Neural progenitor cell (in vitro differentiated cells): ENCODE measurements around the gene FOSB. TPM values are rescaled to one million over a fixed set of nuclear protein-coding genes. Genes with fewer than 3 reads are reported as not detected.

Source experiments
- DNase-seq: peaks from one replicate; pipeline ENCODE4 v3.0.0-alpha.2; 2016; ENCODE audit warnings: low spot score
- H2AFZ ChIP-seq: fragments of 200-600 bp; sonication (generic); replicated peaks from 2 replicates; pipeline ENCODE4 v1.6.1; 2016; ENCODE audit warnings: antibody characterized with exemption
- H3F3A ChIP-seq: fragments of 200-600 bp; sonication (generic); 2 replicates; pipeline ENCODE4 v1.6.1; 2016; ENCODE audit warnings: antibody characterized with exemption, low read depth
- H3K27ac ChIP-seq: fragments of 200-600 bp; sonication (generic); 2 replicates; pipeline ENCODE4 v1.5.1; 2016; ENCODE audit warnings: mild to moderate bottlenecking
- H3K27me3 ChIP-seq: fragments of 200-600 bp; sonication (generic); 2 replicates; pipeline ENCODE4 v1.6.1; 2016; ENCODE audit warnings: mild to moderate bottlenecking, moderate library complexity
- H3K36me3 ChIP-seq: fragments of 200-600 bp; sonication (generic); 2 replicates; pipeline ENCODE4 v1.5.1; 2016
- H3K4me1 ChIP-seq: fragments of 200-600 bp; sonication (generic); 2 replicates; pipeline ENCODE4 v1.6.1; 2016; ENCODE audit warnings: mixed run types
- H3K4me2 ChIP-seq: fragments of 200-600 bp; sonication (generic); 2 replicates; pipeline ENCODE4 v1.6.1; 2016
- H3K4me3 ChIP-seq: fragments of 200-600 bp; sonication (generic); 2 replicates; pipeline ENCODE4 v1.5.1; 2016
- H3K79me2 ChIP-seq: fragments of 200-600 bp; sonication (generic); 2 replicates; pipeline ENCODE4 v1.6.1; 2016; ENCODE audit warnings: low read depth
- H3K9ac ChIP-seq: fragments of 200-600 bp; sonication (generic); 2 replicates; pipeline ENCODE4 v1.6.1; 2016
- H3K9me3 ChIP-seq: fragments of 200-600 bp; sonication (generic); 2 replicates; pipeline ENCODE4 v1.5.1; 2016; ENCODE audit warnings: low read depth
- H4K20me1 ChIP-seq: fragments of 200-600 bp; sonication (generic); 2 replicates; pipeline ENCODE4 v1.6.1; 2016; ENCODE audit warnings: low read depth
- H3K27ac Mint-ChIP-seq: 3 replicates; pipeline ENCODE4 v1.8.0; 2021; ENCODE audit warnings: mixed read lengths
- H3K27me3 Mint-ChIP-seq: 2 replicates; pipeline ENCODE4 v1.8.0; 2022; ENCODE audit warnings: low read depth, mild to moderate bottlenecking, inconsistent platforms, moderate library complexity, mixed read lengths; ENCODE audit not compliant: insufficient read depth
- H3K36me3 Mint-ChIP-seq: 3 replicates; pipeline ENCODE4 v1.8.0; 2021; ENCODE audit warnings: mixed read lengths
- H3K4me1 Mint-ChIP-seq: 3 replicates; pipeline ENCODE4 v1.8.0; 2021; ENCODE audit warnings: mixed read lengths
- H3K4me3 Mint-ChIP-seq: 3 replicates; pipeline ENCODE4 v1.8.0; 2021; ENCODE audit warnings: mild to moderate bottlenecking, moderate library complexity, mixed read lengths
- H3K9me3 Mint-ChIP-seq: 3 replicates; pipeline ENCODE4 v1.8.0; 2020; ENCODE audit warnings: mixed read lengths
- EZH2 ChIP-seq: fragments of 200-600 bp; sonication (generic); IDR thresholded peaks from 2 replicates; pipeline ENCODE4 v1.6.1; 2017; ENCODE audit warnings: antibody characterized with exemption, mild to moderate bottlenecking, moderate library complexity
- EZH2phosphoT487 ChIP-seq: fragments of 200-600 bp; sonication (generic); IDR thresholded peaks from 2 replicates; pipeline ENCODE4 v1.6.1; 2017; ENCODE audit warnings: antibody characterized with exemption
- total RNA-seq: library from RNA; depleted of rRNA; stranded (reverse); fragments of >200 nt; gene quantifications from 2 replicates; pipeline ENCODE4 v1.2.3, GENCODE V29; 2015; ENCODE audit warnings: low replicate concordance
- TF ChIP-seq, protein P1 (sequence below): fragments of 200-600 bp; sonication (generic); IDR thresholded peaks from 2 replicates; pipeline ENCODE4 v1.5.1; 2017; ENCODE audit warnings: antibody characterized with exemption, mild to moderate bottlenecking

FOSB gene
- total RNA-seq, 1 donor from 2014 or later: 2.3 TPM

DNA sequence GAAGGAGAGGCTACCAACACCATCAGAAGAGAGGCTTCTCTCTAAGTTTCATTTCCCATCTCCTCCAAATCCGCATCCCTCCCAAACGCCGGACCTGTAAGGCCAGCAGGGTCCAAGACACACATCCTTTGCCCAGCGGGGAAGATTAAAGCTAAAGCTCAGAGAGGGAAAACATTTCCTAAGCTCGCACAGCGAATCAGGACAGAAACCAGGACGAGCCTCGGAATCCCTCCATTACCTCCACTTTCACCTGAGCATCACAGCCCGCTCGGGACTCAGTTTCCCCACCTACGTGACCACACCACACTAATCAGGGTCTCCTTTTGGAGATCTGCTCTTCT, 711 bp upstream of the FOSB start:
- Mint-ChIP-seq H3K36me3 (no peaks in the 10 kb centered on the region), H3K9me3 (no peaks in the 10 kb centered on the region), H3K4me3 (peak overlapping the region; percentile 92), H3K4me1 (peaks cover 32% of the 10 kb centered on the region), H3K27me3 (peaks cover 20% of the 10 kb centered on the region), H3K27ac (peak overlapping the region; percentile 94)
- Histone ChIP-seq H3K36me3 (no peaks in the 10 kb centered on the region), H3F3A (peaks cover 21% of the 10 kb centered on the region), H2AFZ (peak overlapping the region; percentile 98), H3K4me3 (peak overlapping the region; percentile 70), H3K9me3 (no peaks in the 10 kb centered on the region), H3K27ac (no peak overlapping the region), H3K27me3 (peaks cover 28% of the 10 kb centered on the region), H3K4me2 (peak overlapping the region; percentile 97), H3K4me1 (peaks cover 3% of the 10 kb centered on the region), H4K20me1 (peaks cover 8% of the 10 kb centered on the region), H3K9ac (no peak overlapping the region), H3K79me2 (no peaks in the 10 kb centered on the region)
- TF ChIP-seq, protein P1, sequence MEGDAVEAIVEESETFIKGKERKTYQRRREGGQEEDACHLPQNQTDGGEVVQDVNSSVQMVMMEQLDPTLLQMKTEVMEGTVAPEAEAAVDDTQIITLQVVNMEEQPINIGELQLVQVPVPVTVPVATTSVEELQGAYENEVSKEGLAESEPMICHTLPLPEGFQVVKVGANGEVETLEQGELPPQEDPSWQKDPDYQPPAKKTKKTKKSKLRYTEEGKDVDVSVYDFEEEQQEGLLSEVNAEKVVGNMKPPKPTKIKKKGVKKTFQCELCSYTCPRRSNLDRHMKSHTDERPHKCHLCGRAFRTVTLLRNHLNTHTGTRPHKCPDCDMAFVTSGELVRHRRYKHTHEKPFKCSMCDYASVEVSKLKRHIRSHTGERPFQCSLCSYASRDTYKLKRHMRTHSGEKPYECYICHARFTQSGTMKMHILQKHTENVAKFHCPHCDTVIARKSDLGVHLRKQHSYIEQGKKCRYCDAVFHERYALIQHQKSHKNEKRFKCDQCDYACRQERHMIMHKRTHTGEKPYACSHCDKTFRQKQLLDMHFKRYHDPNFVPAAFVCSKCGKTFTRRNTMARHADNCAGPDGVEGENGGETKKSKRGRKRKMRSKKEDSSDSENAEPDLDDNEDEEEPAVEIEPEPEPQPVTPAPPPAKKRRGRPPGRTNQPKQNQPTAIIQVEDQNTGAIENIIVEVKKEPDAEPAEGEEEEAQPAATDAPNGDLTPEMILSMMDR: no peak
- TF ChIP-seq EZH2: no peak
- TF ChIP-seq EZH2phosphoT487: no peak
- DNase-seq: peak; percentile 53

DNA sequence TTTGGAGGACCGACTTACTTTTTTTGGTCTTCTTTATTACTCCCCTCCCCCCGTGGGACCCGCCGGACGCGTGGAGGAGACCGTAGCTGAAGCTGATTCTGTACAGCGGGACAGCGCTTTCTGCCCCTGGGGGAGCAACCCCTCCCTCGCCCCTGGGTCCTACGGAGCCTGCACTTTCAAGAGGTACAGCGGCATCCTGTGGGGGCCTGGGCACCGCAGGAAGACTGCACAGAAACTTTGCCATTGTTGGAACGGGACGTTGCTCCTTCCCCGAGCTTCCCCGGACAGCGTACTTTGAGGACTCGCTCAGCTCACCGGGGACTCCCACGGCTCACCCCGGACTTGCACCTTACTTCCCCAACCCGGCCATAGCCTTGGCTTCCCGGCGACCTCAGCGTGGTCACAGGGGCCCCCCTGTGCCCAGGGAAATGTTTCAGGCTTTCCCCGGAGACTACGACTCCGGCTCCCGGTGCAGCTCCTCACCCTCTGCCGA, 409 bp downstream of the FOSB start:
- Histone ChIP-seq H3K4me3 (peak overlapping the region; percentile 70), H3K27me3 (peaks cover 40% of the 10 kb centered on the region), H3K79me2 (no peaks in the 10 kb centered on the region), H3K4me2 (peak overlapping the region; percentile 97), H3K4me1 (peaks cover 11% of the 10 kb centered on the region), H2AFZ (peak overlapping the region; percentile 42), H3K9me3 (no peaks in the 10 kb centered on the region), H3F3A (peaks cover 21% of the 10 kb centered on the region), H4K20me1 (peaks cover 8% of the 10 kb centered on the region), H3K9ac (peak overlapping the region; percentile 10), H3K27ac (no peak overlapping the region), H3K36me3 (no peaks in the 10 kb centered on the region)
- Mint-ChIP-seq H3K36me3 (no peaks in the 10 kb centered on the region), H3K9me3 (no peaks in the 10 kb centered on the region), H3K27ac (peak overlapping the region; percentile 97), H3K4me1 (peaks cover 39% of the 10 kb centered on the region), H3K4me3 (peak overlapping the region; percentile 92), H3K27me3 (peaks cover 30% of the 10 kb centered on the region)
- TF ChIP-seq EZH2phosphoT487 (no peak), EZH2 (no peak)
- TF ChIP-seq, protein P1: no peak
- DNase-seq: peak; percentile 68

DNA sequence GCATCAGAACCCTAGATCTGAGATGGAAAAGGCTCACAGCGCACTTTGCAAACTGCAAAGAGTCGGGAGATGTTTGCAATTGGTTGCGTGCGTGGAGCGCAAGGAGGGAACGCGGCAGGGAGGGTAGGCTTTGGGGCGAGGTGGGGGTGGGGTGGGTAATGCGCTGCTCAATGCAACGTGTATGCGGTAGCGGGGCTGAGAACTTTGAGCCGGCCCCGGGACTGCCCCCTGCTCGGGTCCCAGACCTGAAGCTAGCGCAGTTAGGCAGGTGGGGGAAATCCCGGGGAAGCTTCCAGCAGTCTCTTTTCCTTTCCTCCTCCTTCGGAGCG, 971 bp downstream of the FOSB start:
- Mint-ChIP-seq H3K27ac (peak overlapping the region; percentile 97), H3K4me3 (peak overlapping the region; percentile 92), H3K9me3 (no peaks in the 10 kb centered on the region), H3K36me3 (no peaks in the 10 kb centered on the region), H3K27me3 (peaks cover 33% of the 10 kb centered on the region), H3K4me1 (peaks cover 42% of the 10 kb centered on the region)
- Histone ChIP-seq H4K20me1 (peaks cover 8% of the 10 kb centered on the region), H3K9me3 (no peaks in the 10 kb centered on the region), H3K4me2 (peak overlapping the region; percentile 97), H3K36me3 (no peaks in the 10 kb centered on the region), H3K27ac (no peak overlapping the region), H3K9ac (peak overlapping the region; percentile 10), H3K4me1 (peaks cover 11% of the 10 kb centered on the region), H3K79me2 (no peaks in the 10 kb centered on the region), H3K4me3 (peak overlapping the region; percentile 70), H2AFZ (peak overlapping the region; percentile 42), H3F3A (peaks cover 21% of the 10 kb centered on the region), H3K27me3 (peaks cover 40% of the 10 kb centered on the region)
- TF ChIP-seq, protein P1: no peak
- no peak for TF ChIP-seq EZH2phosphoT487
- TF ChIP-seq EZH2: no peak
- no peak for DNase-seq
